ENCODE results near the gene PIK3C2G. TPM values are rescaled to one million over a fixed set of nuclear protein-coding genes. Genes with fewer than 3 reads are reported as not detected.

Gene PIK3C2G
- polyA plus RNA-seq, 1 experiment, result not detected

- TF ChIP-seq CTCF (IDR thresholded peaks at IDR 0.05; ENCODE audit: low read depth, low read length), result no peak
- H3K27ac ChIP-seq (ENCODE audit: low read depth, low read length), result no peak overlapping the region
- H3K4me3 ChIP-seq (ENCODE audit: low read depth, low read length), result no peak overlapping the region
- DNase-seq (ENCODE audit: low read depth, low spot score), result no peak
- CTCF ChIA-PET, result no interaction called here
- H3K9me3 ChIP-seq (ENCODE audit: control insufficient read depth, insufficient read depth, low read length), result no peaks in the 10 kb centered on the region
- POLR2A ChIA-PET, result no interaction called here
- no peaks in the 10 kb centered on the region for H3K27me3 ChIP-seq (ENCODE audit: control insufficient read depth, insufficient read depth, low read length)
Measured at GRCh38 chr12:18676141-18676540, 414.8 kb downstream of the PIK3C2G start.

GRCh38 chr12:18676996-18677588 lies 415.8 kb downstream of the PIK3C2G start:
- Histone ChIP-seq H3K9me3 (ENCODE audit: control insufficient read depth, insufficient read depth, low read length) (no peaks in the 10 kb centered on the region), H3K4me3 (ENCODE audit: low read depth, low read length) (no peak overlapping the region), H3K27ac (ENCODE audit: low read depth, low read length) (no peak overlapping the region), H3K27me3 (ENCODE audit: control insufficient read depth, insufficient read depth, low read length) (no peaks in the 10 kb centered on the region)
- ChIA-PET CTCF (no interaction called here), POLR2A (no interaction called here)
- TF ChIP-seq CTCF (IDR thresholded peaks at IDR 0.05; ENCODE audit: low read depth, low read length), result no peak
- DNase-seq (ENCODE audit: low read depth, low spot score), result no peak

GRCh38 chr12:18681818-18682217 lies 420.5 kb downstream of the PIK3C2G start:
- H3K4me3 ChIP-seq (ENCODE audit: low read depth, low read length), result no peak overlapping the region
- no peaks in the 10 kb centered on the region for H3K9me3 ChIP-seq (ENCODE audit: control insufficient read depth, insufficient read depth, low read length)
- H3K27me3 ChIP-seq (ENCODE audit: control insufficient read depth, insufficient read depth, low read length), result no peaks in the 10 kb centered on the region
- DNase-seq (ENCODE audit: low read depth, low spot score), result no peak
- H3K27ac ChIP-seq (ENCODE audit: low read depth, low read length), result no peak overlapping the region
- ChIA-PET CTCF (no interaction called here), POLR2A (no interaction called here)
- no peak for TF ChIP-seq CTCF (IDR thresholded peaks at IDR 0.05; ENCODE audit: low read depth, low read length)

- CTCF ChIA-PET, result no interaction called here
- DNase-seq (ENCODE audit: low read depth, low spot score), result no peak
- Histone ChIP-seq H3K9me3 (ENCODE audit: control insufficient read depth, insufficient read depth, low read length) (no peaks in the 10 kb centered on the region), H3K4me3 (ENCODE audit: low read depth, low read length) (no peak overlapping the region), H3K27me3 (ENCODE audit: control insufficient read depth, insufficient read depth, low read length) (no peaks in the 10 kb centered on the region), H3K27ac (ENCODE audit: low read depth, low read length) (no peak overlapping the region)
- POLR2A ChIA-PET, result no interaction called here
- no peak for TF ChIP-seq CTCF (IDR thresholded peaks at IDR 0.05; ENCODE audit: low read depth, low read length)
Measured at GRCh38 chr12:18683327-18684013, 422.2 kb downstream of the PIK3C2G start.

- Histone ChIP-seq H3K27me3 (ENCODE audit: control insufficient read depth, insufficient read depth, low read length) (no peaks in the 10 kb centered on the region), H3K9me3 (ENCODE audit: control insufficient read depth, insufficient read depth, low read length) (no peaks in the 10 kb centered on the region), H3K4me3 (ENCODE audit: low read depth, low read length) (no peak overlapping the region), H3K27ac (ENCODE audit: low read depth, low read length) (no peak overlapping the region)
- TF ChIP-seq CTCF (IDR thresholded peaks at IDR 0.05; ENCODE audit: low read depth, low read length), result no peak
- CTCF ChIA-PET, result no interaction called here
- POLR2A ChIA-PET, result no interaction called here
- no peak for DNase-seq (ENCODE audit: low read depth, low spot score)
Measured at GRCh38 chr12:18684430-18684829, 423.1 kb downstream of the PIK3C2G start.
